Activated naive CD8-positive, alpha-beta T cell treated with anti-CD3 and anti-CD28 coated beads, Interleukin-2, amount 50 U/mL, for 24 hours (primary cell): ENCODE results near the gene CENPL.
A peak's percentile ranks its signal among the peaks of the same experiment; 100 is the strongest.
"Not testable (repeated sequence)": the region's sequence is repeated elsewhere in the genome, so short reads cannot be mapped to it uniquely, and the experiment has no call there.

Source experiments
- ATAC-seq: fragments of 150-1000 bp; cut with Tn5 transposase; one replicate; pipeline ENCODE4 v1.10.0; 2021
- DNase-seq: peaks from one replicate; pipeline ENCODE4 v3.0.0; 2021
- H3K27ac Mint-ChIP-seq: one replicate; pipeline ENCODE4 v1.8.0; 2021; ENCODE audit warnings: mild to moderate bottlenecking, mixed read lengths
- H3K27me3 Mint-ChIP-seq: one replicate; pipeline ENCODE4 v1.8.0; 2021; ENCODE audit warnings: mixed read lengths
- H3K36me3 Mint-ChIP-seq: one replicate; pipeline ENCODE4 v1.8.0; 2021; ENCODE audit warnings: low read depth, mixed read lengths
- H3K4me1 Mint-ChIP-seq: one replicate; pipeline ENCODE4 v1.8.0; 2021; ENCODE audit warnings: mixed read lengths
- H3K4me3 Mint-ChIP-seq: one replicate; pipeline ENCODE4 v1.8.0; 2021; ENCODE audit warnings: mild to moderate bottlenecking, moderate library complexity, mixed read lengths
- H3K9me3 Mint-ChIP-seq: one replicate; pipeline ENCODE4 v1.8.0; 2021; ENCODE audit warnings: mixed read lengths

CENPL gene

DNA sequence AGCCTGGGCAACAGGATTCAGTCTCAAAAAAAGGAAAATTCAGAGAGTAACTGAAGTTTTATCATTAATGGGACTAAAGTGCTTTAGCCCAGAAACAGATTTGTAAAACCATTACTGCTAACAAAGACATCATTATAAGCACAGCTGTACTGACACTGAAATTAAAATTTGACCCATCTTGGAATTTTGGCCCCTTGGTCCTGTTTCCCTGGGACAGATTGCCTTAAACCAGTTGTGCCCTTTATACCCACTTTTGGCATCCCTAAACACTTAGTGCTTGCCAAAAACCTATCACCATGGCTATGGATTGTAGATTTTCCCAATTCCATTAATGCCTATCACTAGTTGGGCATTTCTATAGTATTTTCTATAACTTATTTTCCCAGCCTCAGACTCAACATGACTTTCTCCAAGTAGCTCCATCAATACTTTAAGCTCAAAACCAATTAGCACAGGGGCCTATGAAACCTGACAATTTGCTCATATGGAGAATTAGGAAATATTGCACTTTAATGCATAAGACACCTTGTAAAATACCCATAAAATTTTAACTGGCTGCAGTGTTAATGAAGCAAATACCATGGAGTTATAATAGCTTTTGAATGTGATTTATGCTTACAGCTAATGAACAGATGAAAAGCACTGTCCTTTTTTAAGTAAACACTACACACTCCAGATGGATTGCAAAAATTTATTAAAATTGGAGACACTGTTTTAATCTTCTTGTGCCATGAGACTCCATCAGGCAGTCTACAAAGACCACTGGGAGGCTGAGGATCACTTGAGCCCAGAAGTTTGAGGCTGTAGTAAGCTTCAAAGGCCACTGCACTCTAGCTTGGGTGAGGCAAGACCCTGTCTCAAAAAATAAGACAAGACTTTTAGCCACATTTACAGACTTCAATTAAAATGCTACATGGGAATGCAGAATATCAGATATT is 38.8 kb upstream of the CENPL start:
- ATAC-seq (no peak), DNase-seq (no peak)
- H3K36me3 Mint-ChIP-seq = peaks cover 67% of the 10 kb centered on the region
- H3K9me3 Mint-ChIP-seq = no peaks in the 10 kb centered on the region
- H3K4me1 Mint-ChIP-seq = peaks cover 43% of the 10 kb centered on the region
- peak overlapping the region; percentile 99 for H3K4me3 Mint-ChIP-seq
- H3K27ac Mint-ChIP-seq = peak overlapping the region; percentile 100
- H3K27me3 Mint-ChIP-seq = peaks cover 8% of the 10 kb centered on the region

DNA sequence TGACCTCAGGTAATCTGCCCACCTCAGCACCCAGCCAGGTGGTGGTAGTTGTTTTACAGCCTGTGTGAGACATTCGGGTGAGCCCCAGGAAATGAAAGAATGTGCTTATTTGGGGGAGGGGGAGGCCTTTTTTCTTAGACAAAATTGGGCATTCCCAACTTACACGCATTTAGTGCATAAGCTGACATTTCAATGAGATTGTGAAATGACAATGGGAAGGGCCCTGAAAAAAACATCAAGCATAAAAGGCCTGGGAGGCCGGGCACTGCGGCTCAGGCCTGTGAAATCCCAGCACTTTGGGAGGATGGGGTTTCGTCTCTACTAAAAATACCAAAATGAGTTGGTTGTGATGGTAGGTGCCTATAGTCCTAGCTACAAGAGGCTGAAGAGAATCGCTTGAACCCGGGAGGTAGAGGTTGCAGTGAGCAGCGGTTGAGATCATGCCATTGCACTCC is 38.1 kb upstream of the CENPL start:
- peaks cover 68% of the 10 kb centered on the region for H3K36me3 Mint-ChIP-seq
- peak; percentile 2 for ATAC-seq
- H3K4me3 Mint-ChIP-seq = peak overlapping the region; percentile 99
- H3K27ac Mint-ChIP-seq = peak overlapping the region; percentile 100
- DNase-seq = peak; percentile 38
- H3K27me3 Mint-ChIP-seq = peaks cover 7% of the 10 kb centered on the region
- H3K9me3 Mint-ChIP-seq = no peaks in the 10 kb centered on the region
- H3K4me1 Mint-ChIP-seq = peaks cover 41% of the 10 kb centered on the region

DNA sequence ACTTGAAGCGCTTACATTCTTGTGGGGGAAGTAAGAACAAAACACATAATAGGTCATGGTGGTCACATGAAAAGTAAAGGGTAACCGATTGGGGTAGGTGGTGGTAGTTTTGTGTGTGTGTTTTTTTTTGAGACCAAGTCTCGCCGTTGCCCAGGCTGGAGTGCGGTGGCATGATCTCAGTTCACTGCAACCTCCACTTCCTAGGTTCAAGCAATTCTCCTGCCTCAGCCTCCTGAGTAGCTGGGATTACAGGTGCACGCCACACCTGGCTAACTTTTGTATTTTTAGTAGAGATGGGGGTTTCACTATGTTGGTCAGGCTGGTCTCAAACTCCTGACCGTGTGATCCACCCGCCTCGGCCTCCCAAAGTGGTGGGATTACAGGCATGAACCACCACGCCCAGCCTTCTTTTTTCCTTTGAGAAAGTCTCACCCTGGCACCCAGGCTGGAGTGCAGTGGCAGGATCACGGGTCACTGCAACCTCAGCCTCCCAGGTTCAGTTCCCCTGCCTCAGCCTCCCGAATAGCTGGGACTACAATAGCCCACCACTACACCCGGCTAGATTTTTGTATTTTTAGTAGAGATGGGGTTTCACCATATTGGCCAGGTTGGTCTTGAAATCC is 37.6 kb upstream of the CENPL start:
- H3K27me3 Mint-ChIP-seq, H3K9me3 Mint-ChIP-seq: not testable (repeated sequence)
- Mint-ChIP-seq H3K27ac (peak overlapping the region; percentile 100), H3K4me1 (peaks cover 38% of the 10 kb centered on the region), H3K36me3 (peaks cover 67% of the 10 kb centered on the region), H3K4me3 (peak overlapping the region; percentile 99)
- ATAC-seq (peak; percentile 38), DNase-seq (peak; percentile 45)

DNA sequence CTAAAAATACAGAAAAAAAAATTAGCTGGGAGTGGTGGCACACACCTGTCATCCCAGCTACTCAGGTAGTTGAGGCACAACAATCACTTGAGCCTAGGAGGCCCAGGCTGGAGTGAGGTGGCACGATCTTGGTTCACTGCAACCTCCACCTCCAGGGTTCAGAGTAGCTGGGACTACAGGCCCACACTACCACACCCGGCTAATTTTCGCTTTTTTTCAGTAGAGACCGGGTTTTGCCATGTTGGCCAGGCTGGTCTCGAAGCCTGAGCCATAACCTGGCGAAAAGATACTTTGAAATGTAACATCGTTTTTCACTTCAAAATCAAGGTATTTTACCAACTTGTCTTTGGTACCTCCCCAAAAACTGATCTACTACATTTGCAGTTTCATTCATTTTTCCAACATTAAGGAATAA is 37.1 kb upstream of the CENPL start:
- Mint-ChIP-seq H3K4me3 (peak overlapping the region; percentile 99), H3K27me3 (peaks cover 4% of the 10 kb centered on the region), H3K4me1 (peaks cover 35% of the 10 kb centered on the region), H3K27ac (peak overlapping the region; percentile 100), H3K36me3 (peaks cover 62% of the 10 kb centered on the region), H3K9me3 (no peaks in the 10 kb centered on the region)
- ATAC-seq (peak; percentile 47), DNase-seq (peak; percentile 50)

DNA sequence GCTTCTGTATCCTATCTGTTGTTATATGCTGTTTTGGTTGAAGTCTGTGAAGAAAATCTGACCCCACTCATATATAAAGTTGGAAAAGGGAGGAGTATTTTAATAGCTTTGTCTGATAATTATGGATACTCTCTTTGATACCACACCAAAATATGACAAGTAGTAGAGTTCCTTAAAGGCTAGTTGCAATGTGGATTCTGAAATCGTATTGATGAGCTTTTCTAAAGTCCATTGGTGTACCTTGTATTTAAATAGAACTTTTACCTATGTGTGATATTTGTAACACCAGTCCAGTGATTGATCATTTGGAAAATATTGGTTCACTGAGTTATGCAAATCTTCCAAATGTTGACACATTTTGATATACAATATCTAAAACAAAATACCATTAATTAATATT is 35.4 kb upstream of the CENPL start:
- no peak overlapping the region for H3K27ac Mint-ChIP-seq
- peaks cover 61% of the 10 kb centered on the region for H3K36me3 Mint-ChIP-seq
- ATAC-seq = no peak
- H3K4me1 Mint-ChIP-seq = peaks cover 20% of the 10 kb centered on the region
- no peak overlapping the region for H3K4me3 Mint-ChIP-seq
- no peaks in the 10 kb centered on the region for H3K9me3 Mint-ChIP-seq
- no peak for DNase-seq
- no peaks in the 10 kb centered on the region for H3K27me3 Mint-ChIP-seq

DNA sequence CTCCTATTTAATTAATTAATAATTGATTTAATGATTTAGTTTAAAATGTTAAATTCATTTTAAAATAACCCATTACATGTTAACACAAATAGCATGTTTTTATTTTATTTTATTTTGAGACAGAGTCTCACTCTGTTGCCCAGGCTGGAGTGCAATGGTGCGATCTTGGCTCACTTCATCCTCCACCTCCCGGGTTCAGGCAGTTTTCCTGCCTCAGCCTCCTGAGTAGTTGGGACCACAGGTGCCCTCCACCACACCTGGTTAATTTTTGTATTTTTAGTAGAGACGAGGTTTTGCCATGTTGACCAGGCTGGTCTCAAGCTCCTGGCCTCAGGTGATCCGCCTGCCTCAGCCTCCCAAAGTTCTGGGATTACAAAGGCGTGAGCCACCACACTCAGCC is 34.9 kb upstream of the CENPL start:
- H3K27me3 Mint-ChIP-seq, ATAC-seq, DNase-seq, H3K27ac Mint-ChIP-seq, H3K9me3 Mint-ChIP-seq, H3K4me3 Mint-ChIP-seq: not testable (repeated sequence)
- H3K36me3 Mint-ChIP-seq = peaks cover 59% of the 10 kb centered on the region
- H3K4me1 Mint-ChIP-seq = peaks cover 16% of the 10 kb centered on the region

DNA sequence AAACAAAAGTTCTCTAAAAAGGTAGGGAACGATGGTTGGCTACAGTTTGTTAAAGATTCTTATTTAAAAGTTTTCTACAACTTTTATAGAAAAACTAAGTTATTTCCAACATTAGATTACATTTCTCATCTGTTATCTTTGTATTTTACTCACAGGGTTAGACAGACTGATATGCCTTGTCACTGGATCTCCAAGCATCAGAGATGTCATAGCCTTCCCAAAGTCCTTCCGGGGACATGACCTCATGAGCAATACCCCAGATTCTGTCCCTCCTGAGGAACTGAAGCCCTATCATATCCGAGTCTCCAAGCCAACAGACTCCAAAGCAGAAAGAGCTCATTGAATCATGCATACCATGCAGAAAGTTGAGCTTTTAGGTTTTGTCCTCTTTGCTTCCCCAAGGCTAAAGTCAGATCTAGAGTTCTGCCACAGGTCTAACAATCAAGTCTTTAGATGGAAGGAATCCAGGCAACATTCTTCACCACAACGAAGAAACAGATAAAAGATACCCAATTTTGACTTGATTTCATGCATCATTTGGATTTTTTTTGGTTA is 32.8 kb upstream of the CENPL start:
- no peaks in the 10 kb centered on the region for H3K4me1 Mint-ChIP-seq
- peak overlapping the region; percentile 15 for H3K27ac Mint-ChIP-seq
- H3K9me3 Mint-ChIP-seq = no peaks in the 10 kb centered on the region
- no peak overlapping the region for H3K4me3 Mint-ChIP-seq
- DNase-seq (no peak), ATAC-seq (no peak)
- H3K36me3 Mint-ChIP-seq = peaks cover 44% of the 10 kb centered on the region
- H3K27me3 Mint-ChIP-seq = no peaks in the 10 kb centered on the region

DNA sequence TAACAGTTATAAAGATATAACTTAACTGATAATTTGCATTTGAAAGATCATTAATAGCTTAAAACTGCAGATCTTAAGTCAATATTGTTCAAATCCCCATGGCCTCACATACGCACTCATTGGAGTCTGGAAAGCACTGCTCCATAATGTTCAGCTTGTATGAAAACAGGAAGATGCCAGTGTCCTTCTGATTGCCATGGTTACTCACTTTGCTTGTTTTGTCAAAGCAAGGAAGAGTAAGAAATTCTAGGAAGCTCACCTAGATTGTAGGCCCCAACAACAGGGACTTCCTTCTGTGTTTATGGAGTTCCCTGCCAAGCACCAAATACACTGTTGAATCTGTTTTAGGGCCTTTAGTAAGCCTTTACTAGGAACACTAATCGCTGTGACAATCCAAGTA is 32.2 kb upstream of the CENPL start:
- H3K36me3 Mint-ChIP-seq = peaks cover 40% of the 10 kb centered on the region
- ATAC-seq = no peak

DNA sequence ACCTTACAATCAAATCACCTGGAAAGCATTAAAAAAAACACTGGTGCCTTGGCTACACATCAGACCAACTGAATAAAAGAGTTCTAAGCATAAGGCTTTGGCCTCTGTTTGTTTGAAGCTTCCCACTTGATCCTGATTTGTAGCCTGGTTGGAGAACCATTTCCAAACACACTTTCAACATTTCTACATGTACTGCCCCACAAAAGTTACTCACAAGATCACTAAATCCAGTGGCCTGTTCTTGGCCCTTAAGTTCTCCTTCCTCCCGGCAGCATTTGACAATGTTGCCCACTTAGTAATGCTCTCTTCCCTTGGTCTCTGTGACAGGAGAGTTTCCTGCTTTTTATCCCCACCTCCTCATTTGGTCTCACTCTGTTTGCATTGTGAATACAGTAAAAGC is 31.3 kb upstream of the CENPL start:
- no peaks in the 10 kb centered on the region for H3K27me3 Mint-ChIP-seq
- no peaks in the 10 kb centered on the region for H3K4me1 Mint-ChIP-seq
- no peaks in the 10 kb centered on the region for H3K9me3 Mint-ChIP-seq
- no peak overlapping the region for H3K4me3 Mint-ChIP-seq
- H3K36me3 Mint-ChIP-seq = peaks cover 41% of the 10 kb centered on the region
- H3K27ac Mint-ChIP-seq = no peak overlapping the region
- no peak for ATAC-seq
- no peak for DNase-seq

More for the DNA sequence above, 32.2 kb upstream of the CENPL start:
- DNase-seq = no peak
- Mint-ChIP-seq H3K4me1 (no peaks in the 10 kb centered on the region), H3K4me3 (no peak overlapping the region), H3K27me3 (no peaks in the 10 kb centered on the region), H3K9me3 (no peaks in the 10 kb centered on the region), H3K27ac (no peak overlapping the region)

DNA sequence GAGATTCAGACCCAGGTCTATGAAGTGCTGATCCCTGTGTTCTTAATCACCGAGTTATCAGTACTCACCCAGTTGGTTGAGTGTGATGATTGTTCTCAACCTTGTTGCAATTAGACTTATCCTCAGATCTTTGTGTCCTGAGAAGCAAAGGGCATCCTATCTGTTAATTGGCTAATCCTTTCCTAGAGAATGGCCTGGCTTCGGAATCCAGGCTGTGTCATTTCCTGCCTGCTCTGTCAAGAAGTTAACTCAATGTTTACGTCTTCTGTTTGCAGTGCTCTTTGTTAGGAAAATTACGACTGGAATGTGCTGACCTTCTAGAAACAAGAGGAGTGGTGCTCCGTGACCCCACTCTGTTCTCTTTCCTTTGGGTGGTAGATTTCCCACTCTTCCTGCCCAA is 28.4 kb upstream of the CENPL start:
- Mint-ChIP-seq H3K9me3 (no peaks in the 10 kb centered on the region), H3K4me3 (no peak overlapping the region), H3K36me3 (peaks cover 47% of the 10 kb centered on the region), H3K4me1 (no peaks in the 10 kb centered on the region), H3K27ac (no peak overlapping the region), H3K27me3 (no peaks in the 10 kb centered on the region)
- ATAC-seq (no peak), DNase-seq (no peak)

DNA sequence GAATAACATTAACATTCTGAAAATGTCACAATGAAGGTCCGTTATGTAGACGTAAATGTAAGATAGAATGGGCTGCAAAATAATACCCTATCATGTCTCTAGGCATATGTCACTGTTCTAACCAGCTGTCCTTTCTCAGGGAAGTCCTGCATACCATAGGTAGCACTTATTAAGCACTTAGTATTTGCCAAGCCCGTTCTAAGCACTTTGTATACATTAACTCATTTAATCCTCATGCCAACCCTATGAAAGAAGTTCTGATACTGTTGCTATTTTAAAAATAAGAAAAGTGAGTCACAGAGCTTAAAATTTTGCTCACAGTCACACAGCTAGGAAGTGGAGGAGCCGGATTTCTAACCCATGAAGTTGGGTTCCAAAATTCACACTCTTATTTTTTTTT is 27.4 kb upstream of the CENPL start:
- H3K27me3 Mint-ChIP-seq = no peaks in the 10 kb centered on the region
- ATAC-seq (no peak), DNase-seq (no peak)
- H3K9me3 Mint-ChIP-seq = no peaks in the 10 kb centered on the region
- peaks cover 42% of the 10 kb centered on the region for H3K36me3 Mint-ChIP-seq
- H3K4me3 Mint-ChIP-seq = no peak overlapping the region
- H3K27ac Mint-ChIP-seq = no peak overlapping the region
- H3K4me1 Mint-ChIP-seq = no peaks in the 10 kb centered on the region

DNA sequence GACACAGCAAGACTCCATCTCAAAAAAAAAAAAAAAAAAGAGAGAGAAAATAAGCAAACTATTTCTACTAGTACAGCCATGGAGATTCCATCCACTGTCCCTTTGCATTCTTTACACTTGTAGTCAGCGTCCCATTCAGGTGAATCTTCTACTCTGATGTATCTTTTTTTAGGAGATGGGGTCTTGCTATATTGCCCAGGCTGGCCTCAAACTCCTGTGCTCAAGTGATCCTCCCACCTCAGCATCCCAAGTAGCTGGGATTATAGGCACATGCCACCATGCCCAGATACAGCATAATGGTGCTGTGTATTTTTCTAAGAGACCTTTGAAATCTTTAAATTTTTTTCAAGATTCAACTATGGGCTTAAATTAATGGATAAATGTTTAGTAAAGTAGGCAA is 8.1 kb upstream of the CENPL start:
- peaks cover 38% of the 10 kb centered on the region for H3K36me3 Mint-ChIP-seq
- ATAC-seq (no peak), DNase-seq (no peak)
- no peak overlapping the region for H3K27ac Mint-ChIP-seq
- peaks cover 8% of the 10 kb centered on the region for H3K4me1 Mint-ChIP-seq
- H3K27me3 Mint-ChIP-seq = no peaks in the 10 kb centered on the region
- H3K4me3 Mint-ChIP-seq = no peak overlapping the region
- no peaks in the 10 kb centered on the region for H3K9me3 Mint-ChIP-seq

DNA sequence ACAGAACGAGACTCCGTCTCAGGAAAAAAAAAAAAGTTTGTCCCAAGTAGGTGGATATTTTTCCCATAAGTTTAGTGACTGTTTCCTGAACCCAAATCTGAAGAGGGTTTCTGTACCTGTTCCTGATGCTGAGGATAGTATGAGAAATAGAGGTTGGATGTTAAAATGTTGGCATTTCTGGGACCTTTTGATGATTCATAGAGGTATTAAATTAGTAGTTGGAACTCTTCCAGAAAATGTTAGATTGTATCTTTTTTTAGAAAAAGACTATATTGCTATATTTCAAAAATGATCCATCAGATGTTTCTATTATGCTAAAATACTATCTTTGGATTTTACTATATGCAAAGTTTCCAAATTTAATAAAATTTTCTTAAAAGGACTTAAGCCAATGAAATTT is 2.9 kb upstream of the CENPL start:
- Mint-ChIP-seq H3K9me3 (no peaks in the 10 kb centered on the region), H3K4me3 (peak overlapping the region; percentile 91), H3K36me3 (peaks cover 29% of the 10 kb centered on the region), H3K27me3 (no peaks in the 10 kb centered on the region), H3K27ac (peak overlapping the region; percentile 31), H3K4me1 (peaks cover 43% of the 10 kb centered on the region)
- ATAC-seq (no peak), DNase-seq (no peak)

DNA sequence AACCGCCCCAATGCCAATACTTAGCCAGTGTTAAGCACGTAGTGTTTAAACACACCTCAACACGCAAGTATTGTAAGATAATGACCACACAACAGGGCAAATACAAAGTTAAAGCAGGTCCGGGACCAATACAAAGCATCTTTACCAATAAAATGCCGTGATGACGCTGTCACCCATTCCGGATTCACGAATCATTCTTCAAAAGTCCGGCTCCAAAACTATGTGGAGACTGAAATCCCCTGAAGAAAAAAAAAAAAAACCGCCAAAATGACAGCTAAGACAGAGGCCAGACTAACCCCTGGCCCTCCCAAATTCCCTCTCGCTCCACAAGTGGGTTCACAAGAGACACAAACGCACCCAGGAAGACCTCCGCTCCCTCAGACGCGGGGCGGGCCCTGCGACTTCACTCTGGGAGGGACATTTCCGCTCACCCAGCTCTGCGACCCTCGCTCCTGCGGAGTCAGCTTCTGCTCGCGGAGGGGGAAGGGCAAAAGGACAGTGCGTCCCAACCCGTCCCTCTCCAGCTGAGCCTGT is 835 bp downstream of the CENPL start:
- peaks cover 58% of the 10 kb centered on the region for H3K4me1 Mint-ChIP-seq

More for the DNA sequence above, 835 bp downstream of the CENPL start:
- H3K36me3 Mint-ChIP-seq = peaks cover 33% of the 10 kb centered on the region
- ATAC-seq (peak; percentile 62), DNase-seq (no peak)
- H3K9me3 Mint-ChIP-seq = no peaks in the 10 kb centered on the region
- H3K27ac Mint-ChIP-seq = peak overlapping the region; percentile 94
- H3K4me3 Mint-ChIP-seq = peak overlapping the region; percentile 91
- H3K27me3 Mint-ChIP-seq = no peaks in the 10 kb centered on the region
